Neural crest cell (in vitro differentiated cells): Measurements from ENCODE around the gene ZBTB20. TPM values are rescaled to one million over a fixed set of nuclear protein-coding genes. Genes with fewer than 3 reads are reported as not detected.

Experiments used
- DNase-seq: peaks from one replicate; pipeline ENCODE4 v3.0.0; 2021; ENCODE audit warnings: low read depth, mixed read lengths, low spot score
- H3K27ac Mint-ChIP-seq: one replicate; pipeline ENCODE4 v1.8.0; 2021; ENCODE audit warnings: mild to moderate bottlenecking, mixed read lengths; ENCODE audit not compliant: unreplicated experiment
- H3K27me3 Mint-ChIP-seq: 2 replicates; pipeline ENCODE4 v1.8.0; 2021; ENCODE audit warnings: low read depth, mild to moderate bottlenecking, mixed read lengths
- H3K36me3 Mint-ChIP-seq: 2 replicates; pipeline ENCODE4 v1.8.0; 2021; ENCODE audit warnings: low read depth, mild to moderate bottlenecking, mixed read lengths
- H3K4me1 Mint-ChIP-seq: 2 replicates; pipeline ENCODE4 v1.8.0; 2021; ENCODE audit warnings: mixed read lengths
- H3K4me3 Mint-ChIP-seq: one replicate; pipeline ENCODE4 v1.8.0; 2021; ENCODE audit warnings: mild to moderate bottlenecking, mixed read lengths
- H3K9me3 Mint-ChIP-seq: 2 replicates; pipeline ENCODE4 v1.8.0; 2021; ENCODE audit warnings: mixed read lengths
- CTCF ChIP-seq: fragments of 200-600 bp; sonication (generic); conservative IDR thresholded peaks from 2 replicates; pipeline ENCODE4 v1.5.0; 2021; ENCODE audit warnings: antibody characterized with exemption, mild to moderate bottlenecking
- total RNA-seq: library from RNA; stranded (reverse); gene quantifications from 2 replicates; pipeline ENCODE4 v1.2.1, GENCODE V29; 2021

Gene ZBTB20
- total RNA-seq, 1 donor from 2014 or later, result 12.4 TPM

DNA sequence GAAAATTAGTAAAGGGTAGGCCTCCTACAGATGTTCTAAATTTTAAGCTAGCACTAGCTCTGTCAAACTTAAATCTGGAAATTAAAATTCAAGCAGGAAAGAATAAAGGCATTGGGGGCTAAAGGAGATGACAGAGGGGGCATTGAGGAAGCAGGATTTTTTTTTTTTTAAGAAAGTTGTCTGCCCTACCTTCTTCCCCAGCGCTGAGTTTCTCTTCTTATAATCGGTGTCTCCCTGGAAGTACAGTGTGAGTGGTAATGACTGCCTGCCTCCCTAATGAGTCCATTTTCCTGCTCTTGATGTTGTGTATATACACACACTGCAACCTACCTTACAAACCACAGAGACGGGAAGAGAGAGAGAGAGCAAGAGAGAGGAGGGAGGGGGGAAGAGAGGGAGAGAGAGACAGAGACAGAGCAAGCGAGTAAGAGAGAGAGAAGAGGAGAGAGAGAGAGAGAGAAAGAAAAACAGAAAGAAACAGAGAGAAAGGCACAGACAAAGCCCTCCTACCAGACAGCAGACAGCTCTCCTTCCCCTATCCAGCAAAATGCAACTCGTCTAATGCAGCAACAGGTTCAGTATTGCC lies 47.0 kb downstream of the ZBTB20 start:
- TF ChIP-seq CTCF, result no peak
- peak overlapping the region; percentile 59 for H3K27ac Mint-ChIP-seq
- no peak for DNase-seq
- H3K4me3 Mint-ChIP-seq, result peak overlapping the region; percentile 32
- no peaks in the 10 kb centered on the region for H3K27me3 Mint-ChIP-seq
- peaks cover 16% of the 10 kb centered on the region for H3K4me1 Mint-ChIP-seq
- H3K36me3 Mint-ChIP-seq, result peaks cover 10% of the 10 kb centered on the region
- H3K9me3 Mint-ChIP-seq, result peaks cover 10% of the 10 kb centered on the region

- H3K36me3 Mint-ChIP-seq, result peaks cover 9% of the 10 kb centered on the region
- no peaks in the 10 kb centered on the region for H3K27me3 Mint-ChIP-seq
- H3K4me3 Mint-ChIP-seq, result peak overlapping the region; percentile 32
- TF ChIP-seq CTCF, result no peak
- H3K9me3 Mint-ChIP-seq, result peaks cover 6% of the 10 kb centered on the region
- no peak for DNase-seq
- peaks cover 16% of the 10 kb centered on the region for H3K4me1 Mint-ChIP-seq
- peak overlapping the region; percentile 17 for H3K27ac Mint-ChIP-seq
Observed at GRCh38 chr3:115099134-115099985, 47.7 kb downstream of the ZBTB20 start.

DNA sequence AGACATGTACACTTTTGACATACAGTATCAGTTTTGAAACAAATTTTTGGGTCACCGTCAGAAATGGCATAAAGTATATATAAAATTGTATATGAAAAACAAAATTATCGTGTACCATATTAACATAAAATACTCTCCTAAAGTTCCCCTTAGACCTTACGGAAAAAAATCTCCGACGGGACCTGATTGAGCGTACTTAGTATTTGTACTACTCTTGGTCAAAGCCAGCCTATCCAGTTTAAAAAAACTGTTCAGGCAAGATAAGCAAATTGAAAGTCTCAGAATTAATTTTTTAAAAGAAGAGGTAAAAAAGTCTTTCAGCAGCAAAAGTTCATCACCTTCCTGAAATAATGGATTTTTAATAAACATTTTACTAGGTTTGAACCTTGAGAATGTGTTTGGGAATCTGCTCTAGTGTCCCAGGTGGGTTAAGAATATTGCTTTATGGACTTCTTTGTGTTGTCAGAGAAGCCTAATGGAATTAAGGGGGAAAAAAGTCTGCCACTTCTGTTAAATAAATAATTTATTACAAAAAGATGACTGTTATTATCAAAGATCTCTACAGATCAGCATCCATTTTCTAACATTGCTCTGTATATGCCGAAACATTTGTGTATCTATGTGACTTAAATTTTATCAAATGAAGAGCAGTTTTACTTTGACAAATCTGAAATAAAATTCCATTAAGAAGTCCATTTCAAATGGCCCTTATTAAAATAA lies 48.6 kb downstream of the ZBTB20 start:
- Mint-ChIP-seq H3K27me3 (no peaks in the 10 kb centered on the region), H3K9me3 (no peaks in the 10 kb centered on the region), H3K27ac (no peak overlapping the region), H3K4me3 (no peak overlapping the region), H3K4me1 (peaks cover 16% of the 10 kb centered on the region), H3K36me3 (peaks cover 2% of the 10 kb centered on the region)
- TF ChIP-seq CTCF, result no peak
- no peak for DNase-seq

DNA sequence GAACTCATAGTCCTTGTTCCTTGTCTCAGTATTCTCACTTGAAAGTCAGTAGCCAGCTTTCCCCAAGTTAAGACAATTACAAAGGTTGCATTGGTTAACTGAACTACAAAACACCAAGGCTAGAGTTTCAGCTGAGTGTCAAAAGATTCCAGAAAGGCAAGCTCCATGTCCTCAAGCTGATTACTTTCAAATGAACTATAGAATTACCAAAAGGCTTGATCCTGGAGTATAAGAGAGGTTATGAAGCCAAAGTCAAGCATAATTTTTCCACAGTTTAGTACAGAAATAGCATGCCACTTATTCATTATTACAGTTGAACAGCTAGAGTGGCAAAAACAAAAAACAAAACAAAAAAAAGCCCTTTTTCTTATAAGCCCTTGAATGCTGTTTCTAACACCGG lies 51.9 kb downstream of the ZBTB20 start:
- H3K9me3 Mint-ChIP-seq, result no peaks in the 10 kb centered on the region
- no peak for DNase-seq
- no peak overlapping the region for H3K4me3 Mint-ChIP-seq
- no peak overlapping the region for H3K27ac Mint-ChIP-seq
- TF ChIP-seq CTCF, result no peak
- H3K36me3 Mint-ChIP-seq, result no peaks in the 10 kb centered on the region
- peaks cover 23% of the 10 kb centered on the region for H3K4me1 Mint-ChIP-seq
- no peaks in the 10 kb centered on the region for H3K27me3 Mint-ChIP-seq

GRCh38 chr3:115092220-115092791 lies 54.8 kb downstream of the ZBTB20 start:
- Mint-ChIP-seq H3K36me3 (no peaks in the 10 kb centered on the region), H3K4me1 (peaks cover 17% of the 10 kb centered on the region), H3K27me3 (no peaks in the 10 kb centered on the region), H3K27ac (no peak overlapping the region), H3K9me3 (no peaks in the 10 kb centered on the region), H3K4me3 (no peak overlapping the region)
- TF ChIP-seq CTCF, result peak; percentile 71
- peak; percentile 46 for DNase-seq
